GM19035 (cell line): Measurements from ENCODE around the gene PEX11G.

Experiments
- ATAC-seq: cut with Tn5 transposase; IDR thresholded peaks from one replicate; pipeline ENCODE4 v1.9.1; 2021; ENCODE audit not compliant: unreplicated experiment

Gene PEX11G

DNA sequence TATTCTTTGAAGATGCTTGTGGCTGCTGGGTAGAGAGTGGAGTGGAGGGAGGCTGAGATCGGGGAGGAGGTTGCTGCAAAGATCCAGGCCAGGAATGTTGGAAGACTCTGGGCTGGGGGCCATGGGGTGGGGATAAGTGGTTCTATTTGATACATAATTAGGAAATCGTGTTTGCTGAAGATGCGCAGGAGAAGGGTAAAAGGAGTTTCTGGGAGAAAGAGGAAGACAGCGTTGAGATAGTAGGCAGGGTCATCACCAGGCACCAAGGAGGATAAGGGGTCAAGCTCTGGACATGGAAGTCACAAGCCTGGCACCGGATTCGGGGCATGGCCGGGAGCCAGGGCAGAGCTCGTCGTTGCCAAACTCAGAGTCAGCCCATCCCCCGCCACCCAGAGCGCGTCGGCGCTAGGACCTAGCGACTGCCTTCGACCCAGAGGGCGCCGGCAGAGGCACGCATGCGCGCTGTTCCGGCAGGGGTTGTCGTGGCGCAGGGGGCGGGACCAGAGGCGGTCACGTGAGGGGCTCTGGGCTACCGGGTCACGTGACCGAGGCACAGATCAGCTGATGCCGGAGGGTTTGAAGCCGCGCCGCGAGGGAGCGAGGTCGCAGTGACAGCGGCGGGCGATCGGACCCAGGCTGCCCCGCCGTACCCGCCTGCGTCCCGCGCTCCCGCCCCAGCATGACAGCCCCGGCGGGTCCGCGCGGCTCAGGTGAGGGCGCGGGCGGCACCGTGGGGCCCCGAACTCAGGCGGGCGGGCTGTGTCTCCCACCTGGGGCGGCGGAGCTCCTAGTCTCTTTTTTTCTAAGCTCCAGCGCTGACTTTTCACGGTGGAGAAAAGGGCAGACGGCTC lies 33.5 kb upstream of the PEX11G start, which contains the start of gene MCOLN1:
MCOLN1 (plus strand) TSS at position 553 of the 851 bp plus-strand sequence; CDS start at position 680, 127 bp downstream.
- ATAC-seq = peak; percentile 86

- ATAC-seq = no peak
Measured at GRCh38 chr19:7521551-7522071, 32.8 kb upstream of the PEX11G start.

- no peak for ATAC-seq
Measured at GRCh38 chr19:7520131-7521051, 31.6 kb upstream of the PEX11G start.

GRCh38 chr19:7519361-7520130 lies 30.7 kb upstream of the PEX11G start:
- ATAC-seq = no peak

DNA sequence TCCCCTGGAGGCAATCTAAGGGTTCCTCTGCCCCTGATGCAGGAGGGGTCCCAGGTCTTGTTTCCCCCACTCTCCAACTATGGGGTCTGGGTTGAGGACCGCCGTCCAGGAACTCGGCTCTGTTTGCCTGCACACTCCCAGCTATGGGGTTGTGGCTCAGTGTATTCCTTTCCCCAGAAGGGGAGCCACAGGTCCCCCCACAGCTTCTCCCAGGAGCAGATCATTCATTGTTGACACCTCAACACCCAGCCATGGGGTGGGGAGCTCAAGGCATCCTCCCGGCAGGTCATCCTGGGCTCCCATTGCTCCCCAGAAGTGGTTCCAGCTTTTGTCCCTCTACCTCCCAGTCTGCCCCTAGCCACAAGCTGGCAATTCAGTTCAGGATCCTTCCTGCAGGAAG lies 28.0 kb upstream of the PEX11G start:
- ATAC-seq = no peak

- ATAC-seq = no peak
Measured at GRCh38 chr19:7516333-7516732, 27.5 kb upstream of the PEX11G start.

- no peak for ATAC-seq
Measured at GRCh38 chr19:7515645-7516151, 26.9 kb upstream of the PEX11G start, which contains the start of gene ZNF358. Gene ZNF358 (plus strand): TSS chr19:7516103. CDS start chr19:7519243, 3,140 bp downstream.

GRCh38 chr19:7515110-7515644 lies 26.3 kb upstream of the PEX11G start:
- no peak for ATAC-seq

DNA sequence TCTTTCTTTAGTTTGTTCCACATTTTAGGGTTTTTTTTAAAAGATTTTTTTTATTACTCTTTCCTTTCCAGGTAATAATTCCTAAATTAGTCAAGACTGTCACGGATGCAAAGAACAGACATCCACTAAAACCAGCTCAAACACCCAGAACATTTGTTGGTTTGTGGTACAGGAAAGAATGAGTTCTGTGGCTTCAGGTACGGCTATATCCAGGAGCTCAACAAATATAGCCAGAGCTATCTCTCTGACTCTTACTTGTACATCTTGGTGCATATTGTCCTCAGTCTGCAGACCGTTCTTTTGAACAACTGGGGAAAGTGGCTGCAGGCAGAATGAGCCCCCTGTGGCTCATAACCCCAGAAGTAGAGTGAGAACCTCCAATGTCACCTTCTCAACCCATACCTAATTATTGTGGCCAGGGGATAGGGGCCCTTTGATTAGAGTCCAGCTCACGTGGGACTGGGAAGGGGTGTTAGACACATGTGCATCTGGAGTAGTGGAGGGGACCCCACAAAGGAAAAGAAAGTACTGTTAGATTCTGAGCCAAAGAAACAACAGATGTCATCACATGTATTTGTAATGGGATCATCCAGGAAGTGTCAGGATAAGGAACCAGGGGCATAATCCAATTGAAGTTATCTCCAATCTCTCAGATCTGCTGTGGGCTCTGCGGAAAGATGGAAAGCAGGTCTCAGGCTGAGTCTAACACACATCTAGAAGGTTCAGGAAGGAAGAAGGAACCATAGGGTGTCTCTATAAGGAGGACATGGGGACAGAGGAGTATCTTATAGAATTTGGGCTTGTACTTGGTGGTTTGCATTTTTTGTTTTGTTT lies 25.2 kb upstream of the PEX11G start:
- ATAC-seq = no peak

DNA sequence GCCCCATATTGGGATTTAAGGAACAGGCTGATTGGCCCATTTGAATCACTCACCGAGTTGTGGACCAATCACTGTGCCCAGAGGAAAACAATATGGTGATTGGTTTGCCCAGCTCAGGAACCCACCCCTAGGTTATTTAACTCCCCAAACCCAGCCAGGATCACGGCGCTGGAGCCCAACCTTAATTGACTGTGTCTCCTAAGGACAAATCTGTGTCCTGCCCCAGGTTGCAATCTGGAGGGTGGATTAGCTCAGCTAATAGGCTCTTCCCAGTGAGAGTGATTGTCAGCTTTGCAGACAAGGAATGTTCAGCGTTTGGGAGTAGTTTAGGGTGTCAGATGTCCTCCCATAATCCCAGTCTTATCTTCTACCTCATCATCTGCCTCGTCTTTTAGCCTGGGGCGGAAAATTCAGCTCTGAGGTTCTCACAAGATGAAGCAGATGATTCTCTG lies 23.6 kb upstream of the PEX11G start:
- ATAC-seq = no peak

DNA sequence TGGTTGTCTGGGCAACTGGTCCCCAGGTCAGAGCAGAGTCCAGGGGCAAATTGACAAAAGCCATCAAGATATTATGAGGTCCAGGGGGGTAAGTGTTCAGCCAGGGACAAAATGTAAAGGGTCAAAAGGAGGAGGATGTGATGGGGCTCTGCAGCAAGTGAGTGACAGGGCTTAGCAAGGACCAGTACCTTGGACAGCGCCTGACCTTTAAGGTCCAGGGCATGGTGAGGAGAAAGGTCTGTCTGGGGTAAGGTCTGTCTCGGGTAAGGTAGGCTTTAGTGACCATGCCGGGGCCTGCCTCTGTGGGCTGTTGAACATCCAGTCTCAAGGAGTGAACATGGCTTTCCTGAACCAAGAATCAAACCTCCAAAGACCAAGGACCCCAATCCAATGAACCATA lies 20.8 kb upstream of the PEX11G start:
- no peak for ATAC-seq

DNA sequence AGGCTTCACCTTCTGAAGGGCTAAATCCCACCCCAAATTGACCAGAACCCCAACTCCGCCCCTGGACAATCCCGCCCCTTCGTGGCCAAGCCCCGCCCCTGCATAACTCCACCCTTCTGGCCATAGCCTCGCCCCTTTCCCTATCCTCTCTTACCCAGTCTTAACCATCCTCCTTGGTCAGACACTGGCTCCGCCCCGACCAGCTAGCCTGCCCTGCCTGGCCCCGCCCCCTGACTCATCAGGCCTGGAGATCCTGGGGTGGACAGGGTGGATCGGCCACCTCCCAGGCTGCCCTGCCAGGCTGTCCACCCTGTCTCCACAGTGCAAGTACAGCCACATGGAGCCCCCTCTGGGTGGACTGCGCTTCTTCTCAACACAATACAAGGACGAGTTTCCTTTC lies 19.0 kb upstream of the PEX11G start:
- ATAC-seq = no peak

DNA sequence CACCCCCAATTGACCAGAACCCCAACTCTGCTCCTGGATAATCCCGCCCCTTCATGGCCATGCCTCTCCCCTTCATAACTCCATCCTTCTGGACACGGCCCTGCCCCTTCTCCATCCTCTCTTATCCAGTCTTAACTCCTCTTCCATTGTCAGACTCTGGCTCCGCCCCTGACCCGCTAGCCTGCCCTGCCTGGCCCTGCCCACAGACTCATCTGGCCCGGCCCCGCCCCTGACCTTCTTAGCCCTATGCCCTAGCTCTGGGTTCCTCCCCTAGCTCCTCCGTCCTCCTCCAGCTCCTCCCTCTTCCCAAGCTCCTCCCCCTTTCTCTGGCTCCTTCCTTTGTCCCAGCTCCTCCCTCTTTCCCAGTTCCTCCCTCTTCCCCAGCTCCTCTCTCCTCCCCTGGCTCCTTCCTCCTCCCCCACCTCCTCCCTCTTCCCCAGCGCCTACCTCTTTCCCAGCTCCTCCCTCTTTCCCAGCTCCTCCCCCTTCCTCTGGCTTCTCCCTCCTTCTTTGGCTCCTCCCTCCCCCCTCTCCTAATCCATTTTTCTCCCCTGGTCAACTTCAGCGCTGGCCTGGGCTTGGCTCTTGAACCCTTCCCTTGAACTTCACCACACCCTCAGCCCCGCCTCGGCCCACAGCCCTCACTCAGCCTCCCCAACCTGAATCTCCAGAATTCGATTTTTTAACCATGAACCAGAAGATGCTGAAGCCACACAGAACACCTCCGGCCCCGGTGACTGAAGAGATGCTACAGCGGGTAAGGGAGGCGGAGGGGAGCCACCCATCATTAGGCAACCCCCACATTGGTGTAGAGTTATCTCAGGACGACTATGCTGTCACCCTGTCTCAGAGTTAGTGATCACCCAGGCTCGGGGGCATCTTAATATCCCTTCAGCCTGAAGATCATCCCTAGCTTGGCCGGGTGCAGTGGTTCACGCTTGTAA lies 17.8 kb upstream of the PEX11G start:
- no peak for ATAC-seq

DNA sequence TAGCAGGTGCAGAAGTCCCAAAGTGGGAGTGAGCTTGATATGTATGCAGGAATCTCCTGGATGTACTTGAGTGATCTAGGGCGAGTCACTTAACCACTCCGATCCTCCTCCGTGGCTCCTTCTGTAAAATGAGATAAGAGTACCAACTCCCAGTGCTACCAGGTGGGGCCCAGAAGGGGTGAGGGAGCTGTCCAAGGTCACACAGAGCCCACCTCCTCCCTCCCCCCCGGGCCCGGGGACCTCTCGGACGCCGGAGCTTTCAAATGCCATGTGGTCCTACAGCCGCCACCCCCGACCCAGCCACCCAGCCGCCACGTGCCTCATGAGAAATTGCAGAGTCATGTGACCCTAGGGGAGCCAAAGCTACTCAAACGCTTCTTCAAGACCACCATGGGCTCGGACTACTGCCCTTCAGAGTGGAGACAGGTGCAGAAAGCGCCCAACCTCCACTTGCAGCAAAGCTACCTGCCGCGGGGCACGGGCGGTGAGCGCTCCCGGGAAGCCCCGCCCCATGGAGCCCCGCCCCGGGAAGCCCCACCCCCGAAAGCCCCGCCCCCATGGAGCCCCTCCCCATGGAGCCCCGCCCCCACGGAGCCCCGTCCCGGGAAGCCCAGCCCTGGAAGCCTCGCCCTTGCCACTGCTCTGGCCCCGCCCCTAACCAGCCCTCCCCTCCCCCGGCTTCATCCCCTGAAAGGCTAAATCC lies 17.0 kb upstream of the PEX11G start:
- ATAC-seq = no peak

- no peak for ATAC-seq
Measured at GRCh38 chr19:7505288-7505681, 16.4 kb upstream of the PEX11G start.

- ATAC-seq = no peak
Measured at GRCh38 chr19:7504684-7505083, 15.8 kb upstream of the PEX11G start.

DNA sequence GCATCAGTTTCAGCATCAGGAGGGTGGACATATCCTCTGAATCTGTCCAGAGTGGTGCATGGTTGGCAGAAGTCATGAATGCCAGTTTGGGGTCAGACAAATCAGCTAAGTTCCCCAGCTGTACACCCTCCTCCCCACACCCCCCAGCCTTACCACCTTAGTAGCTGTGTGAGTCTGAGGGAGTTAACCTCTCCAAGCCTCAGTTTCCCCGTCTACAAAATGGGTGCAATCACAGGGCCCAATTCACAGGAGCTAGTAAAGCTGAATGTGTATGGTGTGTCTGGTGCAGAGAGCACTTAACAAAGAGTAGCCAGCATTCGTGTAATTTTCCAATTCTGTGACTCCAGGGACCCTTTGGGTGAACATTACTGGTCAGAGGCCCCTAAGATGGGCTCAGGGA lies 13.7 kb upstream of the PEX11G start:
- ATAC-seq = no peak
